Endothelial cell of umbilical vein (primary cell): Measurements from ENCODE around the gene TMEM52B.

Experiments
- CTCF ChIP-seq, 2 donors: IDR thresholded peaks; 1 replicate in 1 of 2; 2 replicates in 1 of 2; pipeline ENCODE4 v1.5.1; 2011; ENCODE audit warnings: low read length in 2 of 2, mild to moderate bottlenecking in 2 of 2, moderate library complexity in 2 of 2, control low read depth in 1 of 2, inconsistent platforms in 1 of 2, low read depth in 1 of 2; ENCODE audit not compliant: insufficient read depth in 1 of 2; ENCODE audit errors: extremely low read depth in 1 of 2
- EZH2 ChIP-seq: IDR thresholded peaks from 2 replicates; pipeline ENCODE4 v1.6.1; 2012; ENCODE audit warnings: borderline replicate concordance, low read depth, mild to moderate bottlenecking, moderate library complexity, low read length, inconsistent platforms; ENCODE audit not compliant: severe bottlenecking
- POLR2A ChIP-seq: IDR thresholded peaks from 2 replicates; pipeline ENCODE4 v1.6.1; 2012; ENCODE audit warnings: low read depth, mild to moderate bottlenecking, control low read depth, low read length
- POLR2AphosphoS5 ChIP-seq: IDR thresholded peaks from 2 replicates; pipeline ENCODE4 v1.6.1; 2012; ENCODE audit warnings: low read depth, mild to moderate bottlenecking, control low read depth, low read length, moderate library complexity; ENCODE audit not compliant: insufficient read depth
- TF ChIP-seq, protein P1 (sequence below): IDR thresholded peaks from 2 replicates; pipeline ENCODE4 v1.6.1; 2011; ENCODE audit not compliant: insufficient read depth, insufficient read length

GRCh38 chr12:10155966-10156365 lies 22.9 kb upstream of the TMEM52B start:
- TF ChIP-seq POLR2A (no peak), CTCF (IDR thresholded peaks at IDR 0.05; ENCODE audit: extremely low read depth in 1 of 2, insufficient read depth in 1 of 2, low read depth in 1 of 2, low read length in 2 of 2) (no peak), POLR2AphosphoS5 (no peak), EZH2 (no peak)
- TF ChIP-seq, protein P1, sequence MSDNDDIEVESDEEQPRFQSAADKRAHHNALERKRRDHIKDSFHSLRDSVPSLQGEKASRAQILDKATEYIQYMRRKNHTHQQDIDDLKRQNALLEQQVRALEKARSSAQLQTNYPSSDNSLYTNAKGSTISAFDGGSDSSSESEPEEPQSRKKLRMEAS: no peak
